ENCODE measurements around the gene COL25A1. TPM values are rescaled to one million over a fixed set of nuclear protein-coding genes. Genes with fewer than 3 reads are reported as not detected.
A peak's percentile ranks its signal among the peaks of the same experiment; 100 is the strongest.
"Not testable (repeated sequence)": the region's sequence is repeated elsewhere in the genome, so short reads cannot be mapped to it uniquely, and the experiment has no call there.

Gene COL25A1
- polyA plus RNA-seq, 1 donor: 2.5 TPM

- H3K27ac ChIP-seq (ENCODE audit: low read length): no peak overlapping the region
- H3K36me3 ChIP-seq (ENCODE audit: control insufficient read depth, insufficient read depth, low read length): no peaks in the 10 kb centered on the region
Measured at GRCh38 chr4:109005523-109005922, 296.9 kb downstream of the COL25A1 start.

GRCh38 chr4:109004418-109004817 is 298.0 kb downstream of the COL25A1 start:
- H3K4me1 ChIP-seq (ENCODE audit: control insufficient read depth, insufficient read depth, low read length): no peaks in the 10 kb centered on the region
- WGBS (ENCODE audit: insufficient coverage, low lambda C conversion rate): 80% methylated on average over 1 of the region's 4 CpGs
- no peaks in the 10 kb centered on the region for H3K36me3 ChIP-seq (ENCODE audit: control insufficient read depth, insufficient read depth, low read length)
- H3K27ac ChIP-seq (ENCODE audit: low read length): no peak overlapping the region
- H3K9me3 ChIP-seq (ENCODE audit: control insufficient read depth, low read depth, low read length): no peaks in the 10 kb centered on the region
- no peaks in the 10 kb centered on the region for H3K27me3 ChIP-seq (ENCODE audit: control insufficient read depth, insufficient read depth, low read length)
- no peak overlapping the region for H3K4me3 ChIP-seq (ENCODE audit: low read length)
- no peak for DNase-seq

More at GRCh38 chr4:109005523-109005922, 296.9 kb downstream of the COL25A1 start:
- Histone ChIP-seq H3K4me1 (ENCODE audit: control insufficient read depth, insufficient read depth, low read length) (no peaks in the 10 kb centered on the region), H3K4me3 (ENCODE audit: low read length) (no peak overlapping the region), H3K27me3 (ENCODE audit: control insufficient read depth, insufficient read depth, low read length) (no peaks in the 10 kb centered on the region), H3K9me3 (ENCODE audit: control insufficient read depth, low read depth, low read length) (no peaks in the 10 kb centered on the region)
- WGBS (ENCODE audit: insufficient coverage, low lambda C conversion rate): 40% methylated on average over 1 of the region's 1 CpG
- no peak for DNase-seq

- no peak overlapping the region for H3K27ac ChIP-seq (ENCODE audit: low read length)
- H3K9me3 ChIP-seq (ENCODE audit: control insufficient read depth, low read depth, low read length): no peaks in the 10 kb centered on the region
- no peaks in the 10 kb centered on the region for H3K27me3 ChIP-seq (ENCODE audit: control insufficient read depth, insufficient read depth, low read length)
- no peaks in the 10 kb centered on the region for H3K36me3 ChIP-seq (ENCODE audit: control insufficient read depth, insufficient read depth, low read length)
- no peak overlapping the region for H3K4me3 ChIP-seq (ENCODE audit: low read length)
- no peaks in the 10 kb centered on the region for H3K4me1 ChIP-seq (ENCODE audit: control insufficient read depth, insufficient read depth, low read length)
- 100% methylated on average over 2 of the region's 2 CpGs for WGBS (ENCODE audit: insufficient coverage, low lambda C conversion rate)
- no peak for DNase-seq
Measured at GRCh38 chr4:109003964-109004363, 298.5 kb downstream of the COL25A1 start.

- no peak for DNase-seq
- 87% methylated on average over 3 of the region's 5 CpGs for whole genome bisulfite sequencing (ENCODE audit: insufficient coverage, low lambda C conversion rate)
- Histone ChIP-seq H3K27ac (ENCODE audit: low read length) (no peak overlapping the region), H3K4me3 (ENCODE audit: low read length) (no peak overlapping the region), H3K9me3 (ENCODE audit: control insufficient read depth, low read depth, low read length) (no peaks in the 10 kb centered on the region), H3K4me1 (ENCODE audit: control insufficient read depth, insufficient read depth, low read length) (peaks cover 3% of the 10 kb centered on the region), H3K36me3 (ENCODE audit: control insufficient read depth, insufficient read depth, low read length) (no peaks in the 10 kb centered on the region), H3K27me3 (ENCODE audit: control insufficient read depth, insufficient read depth, low read length) (no peaks in the 10 kb centered on the region)
Measured at GRCh38 chr4:108991551-108992328, 310.7 kb downstream of the COL25A1 start.

- Histone ChIP-seq H3K27ac (ENCODE audit: low read length) (no peak overlapping the region), H3K4me3 (ENCODE audit: low read length) (no peak overlapping the region), H3K9me3 (ENCODE audit: control insufficient read depth, low read depth, low read length) (peaks cover 7% of the 10 kb centered on the region), H3K4me1 (ENCODE audit: control insufficient read depth, insufficient read depth, low read length) (peaks cover 3% of the 10 kb centered on the region), H3K36me3 (ENCODE audit: control insufficient read depth, insufficient read depth, low read length) (no peaks in the 10 kb centered on the region), H3K27me3 (ENCODE audit: control insufficient read depth, insufficient read depth, low read length) (no peaks in the 10 kb centered on the region)
- WGBS (ENCODE audit: insufficient coverage, low lambda C conversion rate): 61% methylated on average over 3 of the region's 5 CpGs
- DNase-seq: peak in 1 of 2 donors; percentile 26
Measured at GRCh38 chr4:108988464-108989195, 313.8 kb downstream of the COL25A1 start.

- not testable (repeated sequence) for H3K9me3 ChIP-seq (ENCODE audit: control insufficient read depth, low read depth, low read length); H3K36me3 ChIP-seq (ENCODE audit: control insufficient read depth, insufficient read depth, low read length); H3K4me3 ChIP-seq (ENCODE audit: low read length); H3K27me3 ChIP-seq (ENCODE audit: control insufficient read depth, insufficient read depth, low read length); DNase-seq; H3K4me1 ChIP-seq (ENCODE audit: control insufficient read depth, insufficient read depth, low read length); H3K27ac ChIP-seq (ENCODE audit: low read length)
- no CpG with 5 or more reads among the region's 30 CpGs for WGBS (ENCODE audit: insufficient coverage, low lambda C conversion rate)
Measured at GRCh38 chr4:108984495-108984894, 318.0 kb downstream of the COL25A1 start.

GRCh38 chr4:108982402-108983185 is 319.9 kb downstream of the COL25A1 start:
- H3K27ac ChIP-seq (ENCODE audit: low read length): no peak overlapping the region
- no peak overlapping the region for H3K4me3 ChIP-seq (ENCODE audit: low read length)
- peaks cover 7% of the 10 kb centered on the region for H3K9me3 ChIP-seq (ENCODE audit: control insufficient read depth, low read depth, low read length)
- H3K27me3 ChIP-seq (ENCODE audit: control insufficient read depth, insufficient read depth, low read length): no peaks in the 10 kb centered on the region
- no peaks in the 10 kb centered on the region for H3K36me3 ChIP-seq (ENCODE audit: control insufficient read depth, insufficient read depth, low read length)
- H3K4me1 ChIP-seq (ENCODE audit: control insufficient read depth, insufficient read depth, low read length): no peaks in the 10 kb centered on the region
- peak; percentile 25 to 70 for DNase-seq
- WGBS (ENCODE audit: insufficient coverage, low lambda C conversion rate): 48% methylated on average over 3 of the region's 6 CpGs

GRCh38 chr4:108980455-108981239 is 321.8 kb downstream of the COL25A1 start:
- Histone ChIP-seq H3K4me3 (ENCODE audit: low read length) (no peak overlapping the region), H3K27ac (ENCODE audit: low read length) (no peak overlapping the region), H3K36me3 (ENCODE audit: control insufficient read depth, insufficient read depth, low read length) (no peaks in the 10 kb centered on the region), H3K9me3 (ENCODE audit: control insufficient read depth, low read depth, low read length) (peaks cover 7% of the 10 kb centered on the region), H3K27me3 (ENCODE audit: control insufficient read depth, insufficient read depth, low read length) (no peaks in the 10 kb centered on the region), H3K4me1 (ENCODE audit: control insufficient read depth, insufficient read depth, low read length) (peaks cover 2% of the 10 kb centered on the region)
- no peak for DNase-seq
- no CpG with 5 or more reads among the region's 10 CpGs for WGBS (ENCODE audit: insufficient coverage, low lambda C conversion rate)

GRCh38 chr4:108979759-108980158 is 322.7 kb downstream of the COL25A1 start:
- no peaks in the 10 kb centered on the region for H3K27me3 ChIP-seq (ENCODE audit: control insufficient read depth, insufficient read depth, low read length)
- peaks cover 7% of the 10 kb centered on the region for H3K9me3 ChIP-seq (ENCODE audit: control insufficient read depth, low read depth, low read length)
- no peak overlapping the region for H3K4me3 ChIP-seq (ENCODE audit: low read length)
- no peak for DNase-seq
- no peaks in the 10 kb centered on the region for H3K36me3 ChIP-seq (ENCODE audit: control insufficient read depth, insufficient read depth, low read length)
- peaks cover 2% of the 10 kb centered on the region for H3K4me1 ChIP-seq (ENCODE audit: control insufficient read depth, insufficient read depth, low read length)
- 50% methylated on average over 1 of the region's 6 CpGs for WGBS (ENCODE audit: insufficient coverage, low lambda C conversion rate)
- H3K27ac ChIP-seq (ENCODE audit: low read length): no peak overlapping the region

- no peaks in the 10 kb centered on the region for H3K9me3 ChIP-seq (ENCODE audit: control insufficient read depth, low read depth, low read length)
Measured at GRCh38 chr4:108978066-108978465, 324.4 kb downstream of the COL25A1 start.

More at GRCh38 chr4:108978066-108978465, 324.4 kb downstream of the COL25A1 start:
- DNase-seq: no peak
- Histone ChIP-seq H3K4me3 (ENCODE audit: low read length) (no peak overlapping the region), H3K4me1 (ENCODE audit: control insufficient read depth, insufficient read depth, low read length) (peaks cover 2% of the 10 kb centered on the region), H3K36me3 (ENCODE audit: control insufficient read depth, insufficient read depth, low read length) (no peaks in the 10 kb centered on the region), H3K27ac (ENCODE audit: low read length) (no peak overlapping the region), H3K27me3 (ENCODE audit: control insufficient read depth, insufficient read depth, low read length) (no peaks in the 10 kb centered on the region)
- no CpG with 5 or more reads among the region's 9 CpGs for WGBS (ENCODE audit: insufficient coverage, low lambda C conversion rate)

Measured in large intestine (tissue), 3 donors.